HepG2 (cell line): Measurements from ENCODE around the gene TMEM260. TPM values are rescaled to one million over a fixed set of nuclear protein-coding genes. Genes with fewer than 3 reads are reported as not detected.

Experiments used
- ATAC-seq: fragments of 200-7000 bp; cut with Tn5 transposase; 3 replicates; pipeline ENCODE4 v1.9.1; 2020; ENCODE audit warnings: mild to moderate bottlenecking, moderate library complexity
- BruUV-seq: library from RNA; stranded (reverse); fragments of 400-500 nt; replicated peaks from 2 replicates; lab custom pipeline; 2021; lab: Mats Ljungman, UMichigan
- CTCF ChIA-PET: fragments of 300-600 bp; formaldehyde crosslinking; extraction: SDS; loops from one replicate; lab custom pipeline; 2021; ENCODE audit warnings: low total read pairs, inconsistent platforms, low intra/inter-chr PET ratio; lab: Yijun Ruan, JAX
- POLR2A ChIA-PET: fragments of 350-600 bp; sonication (Branson Sonifier 250); formaldehyde crosslinking; loops from one replicate; lab custom pipeline; 2020; ENCODE audit warnings: antibody characterized with exemption, inconsistent platforms; lab: Yijun Ruan, JAX
- DNase-seq: peaks from one replicate; pipeline ENCODE4 v3.0.0-alpha.2; 2015; ENCODE audit warnings: low spot score
- FAIRE-seq: peaks from 3 replicates; lab custom pipeline; 2011; peaks lifted over from hg19 to GRCh38; lab: Jason Lieb, UNC
- H2AFZ ChIP-seq: one replicate; pipeline ENCODE4 v1.6.1; 2011; ENCODE audit warnings: low read length, inconsistent platforms
- H3K27ac ChIP-seq: fragments of 300-600 bp; 3 replicates; pipeline ENCODE4 v1.8.0; 2011; ENCODE audit warnings: mixed run types, mild to moderate bottlenecking, mixed read lengths, low read length, inconsistent platforms; ENCODE audit not compliant: insufficient read depth; ENCODE audit errors: extremely low read length
- H3K27me3 ChIP-seq, 2 experiments: fragments of 200-600 bp in 1 of 2; 2 replicates in 1 of 2; 3 replicates in 1 of 2; pipeline versions ENCODE4 v1.6.0 to v1.8.0; 2011; ENCODE audit warnings: low read length in 2 of 2, mild to moderate bottlenecking in 2 of 2, moderate library complexity in 2 of 2, inconsistent platforms in 1 of 2; ENCODE audit not compliant: insufficient read depth in 2 of 2, control insufficient read depth in 1 of 2
- H3K36me3 ChIP-seq, 2 experiments: fragments of 200-600 bp in 1 of 2; replicated peaks in 1 of 2; 2 replicates in 1 of 2; 3 replicates in 1 of 2; pipeline versions ENCODE4 v1.5.1 to v1.8.0; 2011; ENCODE audit warnings: low read length in 2 of 2, inconsistent platforms in 1 of 2; ENCODE audit not compliant: insufficient read depth in 2 of 2, control insufficient read depth in 1 of 2
- H3K4me1 ChIP-seq: 2 replicates; pipeline ENCODE4 v1.5.1; 2012; ENCODE audit warnings: low read length, inconsistent platforms; ENCODE audit not compliant: insufficient read depth
- H3K4me2 ChIP-seq: 2 replicates; pipeline ENCODE4 v1.6.0; 2011; ENCODE audit warnings: low read depth, low read length, inconsistent platforms
- H3K4me3 ChIP-seq, 3 experiments: fragments of 200-600 bp in 1 of 3; sonication (generic), shearing (Covaris generic) in 1 of 3; replicated peaks in 1 of 3; 2 replicates each; pipeline ENCODE4 v1.5.1; 2011 to 2016; ENCODE audit warnings: low read length in 3 of 3, inconsistent platforms in 2 of 3, low read depth in 2 of 3, mild to moderate bottlenecking in 2 of 3, control low read depth in 1 of 3, mixed read lengths in 1 of 3; ENCODE audit not compliant: insufficient read depth in 1 of 3
- H3K79me2 ChIP-seq: one replicate; pipeline ENCODE4 v1.6.1; 2011; ENCODE audit warnings: low read length, inconsistent platforms; ENCODE audit not compliant: insufficient read depth
- H3K9ac ChIP-seq: 2 replicates; pipeline ENCODE4 v1.6.0; 2011; ENCODE audit warnings: mild to moderate bottlenecking, low read depth, low read length, inconsistent platforms; ENCODE audit not compliant: insufficient read depth
- H3K9me3 ChIP-seq: 2 replicates; pipeline ENCODE4 v1.5.1; 2012; ENCODE audit warnings: mild to moderate bottlenecking, low read length
- H4K20me1 ChIP-seq: 2 replicates; pipeline ENCODE4 v1.6.0; 2011; ENCODE audit warnings: inconsistent platforms, mild to moderate bottlenecking, low read length, moderate library complexity; ENCODE audit not compliant: insufficient read depth
- HNF4G ChIP-seq, 2 experiments: sonication (generic) in 1 of 2; formaldehyde crosslinking in 1 of 2; IDR thresholded peaks; 2 replicates each; pipeline versions ENCODE4 v1.4.0 to v1.6.1; 2011 to 2020; ENCODE audit warnings: borderline replicate concordance in 2 of 2, low read depth in 2 of 2, mild to moderate bottlenecking in 2 of 2, low read length in 1 of 2, missing genetic modification reagents in 1 of 2, moderate library complexity in 1 of 2
- ZNF468 ChIP-seq: sonication (generic); formaldehyde crosslinking; IDR thresholded peaks from 2 replicates; pipeline ENCODE4 v1.8.0; 2022; ENCODE audit warnings: mild to moderate bottlenecking, moderate library complexity, missing genetic modification reagents
- ZNF615 ChIP-seq: sonication (generic); formaldehyde crosslinking; IDR thresholded peaks from 2 replicates; pipeline ENCODE4 v1.5.0; 2020; ENCODE audit warnings: mild to moderate bottlenecking, missing genetic modification reagents, borderline replicate concordance
- WGBS: methylation state at CpG from one replicate; pipeline ENCODE4 v1.1.6; 2017; ENCODE audit warnings: low lambda C conversion rate; 5-methylcytosine and 5-hydroxymethylcytosine counted together
- in situ Hi-C: cut with HindIII; loops from 2 replicates; pipeline ENCODE4 v1.10.0; 2017; ENCODE audit warnings: low pct_unique_long_range_greater_than_20kb; ENCODE audit not compliant: extremely low pct_ligation_motif_present
- intact Hi-C: fragments of 100-400 bp; cut with micrococcal nuclease; formaldehyde crosslinking; loops from one replicate; pipeline ENCODE4 v1.10.0; 2022; ENCODE audit not compliant: unreplicated experiment
- polyA plus RNA-seq, 8 experiments: library from polyadenylated mRNA; depleted of rRNA in 3 of 8; stranded (reverse) in 7 of 8; unstranded in 1 of 8; fragments of >200 nt; fragmentation: Illumina TruSeq in 4 of 8; extraction: Trizol in 4 of 8; gene quantifications; 2 replicates each; pipeline versions ENCODE4 v1.2.1 to v1.2.3, GENCODE V29; 2011 to 2016; ENCODE audit warnings: low read depth in 4 of 8, missing spikeins in 1 of 8, mixed read lengths in 1 of 8; ENCODE audit not compliant: insufficient read depth in 1 of 8
- total RNA-seq, 5 experiments: library from RNA; depleted of rRNA; stranded (reverse); fragments of >200 nt; fragmentation: Illumina TruSeq; extraction: Trizol; gene quantifications; 2 replicates each; pipeline ENCODE4 v1.2.3, GENCODE V29; 2016; ENCODE audit warnings: low read depth in 1 of 5
- TF ChIP-seq, protein P1 (sequence below): sonication (generic); formaldehyde crosslinking; IDR thresholded peaks from 2 replicates; pipeline ENCODE4 v1.4.0; 2020; ENCODE audit warnings: mild to moderate bottlenecking, missing genetic modification reagents

TMEM260 gene
- total and polyA plus RNA-seq, 2 of the 13 experiments (the other 11 are each of a cell fraction or from before 2014, with no cell fraction given): 7.7 to 9.3 TPM

DNA sequence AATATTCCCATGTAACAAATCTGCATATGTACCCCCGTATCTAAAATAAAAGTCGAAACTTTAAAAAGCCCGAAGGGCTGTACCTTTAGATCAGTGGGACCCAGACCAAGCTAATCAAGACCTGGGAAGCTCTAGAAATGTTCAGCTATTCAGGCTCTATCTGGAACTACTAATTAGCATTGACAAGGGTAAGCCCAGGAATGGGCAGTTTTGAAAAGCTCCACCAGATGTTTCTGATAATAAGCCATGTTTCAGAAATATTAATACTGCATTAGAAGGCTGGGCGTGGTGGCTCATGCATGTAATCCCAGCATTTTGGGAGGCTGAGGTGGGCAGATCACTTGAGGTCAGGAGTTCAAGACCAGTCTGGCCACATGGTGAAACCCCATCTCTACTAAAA, 20.4 kb upstream of the TMEM260 start (continued):
- TF ChIP-seq, protein P1, sequence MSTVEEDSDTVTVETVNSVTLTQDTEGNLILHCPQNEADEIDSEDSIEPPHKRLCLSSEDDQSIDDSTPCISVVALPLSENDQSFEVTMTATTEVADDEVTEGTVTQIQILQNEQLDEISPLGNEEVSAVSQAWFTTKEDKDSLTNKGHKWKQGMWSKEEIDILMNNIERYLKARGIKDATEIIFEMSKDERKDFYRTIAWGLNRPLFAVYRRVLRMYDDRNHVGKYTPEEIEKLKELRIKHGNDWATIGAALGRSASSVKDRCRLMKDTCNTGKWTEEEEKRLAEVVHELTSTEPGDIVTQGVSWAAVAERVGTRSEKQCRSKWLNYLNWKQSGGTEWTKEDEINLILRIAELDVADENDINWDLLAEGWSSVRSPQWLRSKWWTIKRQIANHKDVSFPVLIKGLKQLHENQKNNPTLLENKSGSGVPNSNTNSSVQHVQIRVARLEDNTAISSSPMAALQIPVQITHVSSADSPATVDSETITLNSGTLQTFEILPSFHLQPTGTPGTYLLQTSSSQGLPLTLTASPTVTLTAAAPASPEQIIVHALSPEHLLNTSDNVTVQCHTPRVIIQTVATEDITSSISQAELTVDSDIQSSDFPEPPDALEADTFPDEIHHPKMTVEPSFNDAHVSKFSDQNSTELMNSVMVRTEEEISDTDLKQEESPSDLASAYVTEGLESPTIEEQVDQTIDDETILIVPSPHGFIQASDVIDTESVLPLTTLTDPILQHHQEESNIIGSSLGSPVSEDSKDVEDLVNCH (CRISPR knock-in tag): no peak

DNA sequence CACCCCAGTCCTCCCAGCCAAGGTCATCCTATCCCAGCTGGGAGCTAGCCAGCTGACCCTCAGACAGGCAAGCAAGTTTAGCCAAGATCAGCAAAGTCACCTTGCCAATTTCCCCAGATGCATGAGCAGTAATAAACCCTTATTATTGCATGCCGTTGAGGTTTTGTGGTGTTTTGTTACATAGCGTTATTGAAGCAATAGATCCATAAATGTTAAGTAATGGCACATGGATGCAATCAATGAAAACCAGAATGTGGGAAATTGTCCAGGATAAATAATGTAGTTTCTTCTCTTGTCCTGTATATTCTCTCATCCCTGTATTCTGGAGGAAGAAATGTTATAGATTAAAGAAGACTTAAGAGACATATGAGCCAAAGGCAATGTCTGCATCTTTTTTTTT, 18.0 kb upstream of the TMEM260 start:
- Histone ChIP-seq H3K79me2 (no peaks in the 10 kb centered on the region), H3K4me2 (no peak overlapping the region), H3K4me3 (no peak overlapping the region), H3K9ac (no peak overlapping the region), H3K27me3 (peaks cover 0 to 12% of the 10 kb centered on the region in 2 experiments; a peak in 3 of 5 replicates), H3K4me1 (no peaks in the 10 kb centered on the region), H3K36me3 (no peaks in the 10 kb centered on the region), H4K20me1 (no peaks in the 10 kb centered on the region), H3K9me3 (no peaks in the 10 kb centered on the region), H3K27ac (no peak overlapping the region), H2AFZ (no peak overlapping the region)
- ATAC-seq (no peak), DNase-seq (no peak), FAIRE-seq (no peak)
- ChIA-PET CTCF (no interaction called here), POLR2A (no interaction called here)
- TF ChIP-seq ZNF468 (CRISPR knock-in tag) (no peak), HNF4G (IDR thresholded peaks at IDR 0.05; ENCODE audit: borderline replicate concordance, low read depth, low read length) (no peak), HNF4G (CRISPR knock-in tag; IDR thresholded peaks at IDR 0.05; ENCODE audit: borderline replicate concordance, low read depth) (no peak), ZNF615 (no peak)
- intact Hi-C loops: no loop called here
- BruUV-seq: no TSS peak
- WGBS: 91% methylated on average over 2 of the region's 2 CpGs
- in situ Hi-C loops: no loop called here
